Measurements from ENCODE around the gene DUSP12. TPM values are rescaled to one million over a fixed set of nuclear protein-coding genes. Genes with fewer than 3 reads are reported as not detected.
"Not testable (repeated sequence)": the region's sequence is repeated elsewhere in the genome, so short reads cannot be mapped to it uniquely, and the experiment has no call there.

Gene DUSP12
- total and polyA plus RNA-seq, 2 donors (not counting 3 experiments of a cell fraction or from before 2014, with no cell fraction given), result 26.8 to 31.6 TPM

DNA sequence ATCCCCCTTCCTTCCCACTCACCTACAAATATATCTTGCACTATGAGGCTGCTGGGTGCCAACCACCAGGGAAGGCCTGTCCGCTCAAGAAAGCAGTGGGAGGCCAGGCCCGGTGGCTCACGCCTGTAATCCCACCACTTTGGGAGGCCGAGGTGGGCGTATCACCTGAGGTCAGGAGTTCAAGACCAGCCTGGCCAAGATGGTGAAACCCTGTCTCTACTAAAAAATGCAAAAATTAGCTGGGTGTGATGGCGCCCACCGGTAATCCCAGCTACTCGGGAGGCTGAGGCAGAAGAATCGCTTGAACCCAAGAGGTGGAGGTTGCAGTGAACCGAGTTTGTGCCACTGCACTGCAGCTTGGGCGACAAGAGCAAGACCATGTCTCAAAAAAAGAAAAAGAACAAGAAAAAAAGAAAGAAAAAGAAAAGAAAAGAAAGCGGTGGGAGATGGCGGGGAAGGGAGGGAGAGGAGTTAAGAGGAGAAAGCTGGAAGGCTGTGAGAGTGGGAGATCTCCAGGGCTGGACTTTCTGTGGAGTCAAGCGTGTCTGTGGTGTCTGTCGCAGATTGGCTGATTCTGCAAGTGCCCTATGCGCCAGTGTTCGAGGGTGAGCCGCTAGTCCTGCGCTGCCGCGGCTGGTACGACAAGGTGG lies 24.2 kb upstream of the DUSP12 start:
- H3K27ac ChIP-seq (ENCODE audit: insufficient read depth, low read depth, low read length); H3K79me2 ChIP-seq (ENCODE audit: control insufficient read depth, insufficient read depth, low read length); FAIRE-seq; H4K20me1 ChIP-seq (replicated peaks; ENCODE audit: control insufficient read depth, extremely low read depth, insufficient read depth, low read length); DNase-seq (ENCODE audit: low read depth, low spot score); dilution Hi-C loops (cut with MboI; ENCODE audit: extremely low pct_ligation_motif_present, low sequenced_read_pairs); H3K9me3 ChIP-seq (replicated peaks; ENCODE audit: control insufficient read depth, insufficient read depth, low read length); H3K36me3 ChIP-seq (ENCODE audit: control insufficient read depth in 2 of 2, extremely low read depth in 1 of 2, insufficient read depth in 2 of 2, low read length in 2 of 2); H3K9me1 ChIP-seq (replicated peaks; ENCODE audit: control insufficient read depth, extremely low read depth, insufficient read depth, low read length); H3K27me3 ChIP-seq (ENCODE audit: control insufficient read depth in 2 of 2, insufficient read depth in 2 of 2, low read length in 2 of 2); BruUV-seq (replicated peaks); POLR2A ChIA-PET; H3K9ac ChIP-seq (replicated peaks; ENCODE audit: extremely low read depth, insufficient read depth, low read length): not testable (repeated sequence)
- H3K4me3 ChIP-seq (replicated peaks in 1 of 3; ENCODE audit: insufficient read depth in 1 of 3, low read depth in 1 of 3, low read length in 3 of 3), result peak overlapping the region in 2 of 3 experiments; percentile 51 to 55
- peak overlapping the region; percentile 85 for H2AFZ ChIP-seq (ENCODE audit: low read depth, low read length)
- H3K4me1 ChIP-seq (ENCODE audit: control insufficient read depth, extremely low read depth, insufficient read depth, low read length), result peaks cover 21% of the 10 kb centered on the region
- intact Hi-C loops (cut with micrococcal nuclease), result loop anchor here (5.0 kb wide), 1 partner anchor 193 kb away; no protein-coding TSS in a partner anchor
- peak overlapping the region; percentile 82 for H3K4me2 ChIP-seq (ENCODE audit: insufficient read depth, low read length)
- CTCF ChIA-PET, result interaction anchor here (1.7 kb wide), 2 partner anchors 16 to 77 kb away, joined by 5 to 16 read pairs; no protein-coding TSS in a partner anchor

DNA sequence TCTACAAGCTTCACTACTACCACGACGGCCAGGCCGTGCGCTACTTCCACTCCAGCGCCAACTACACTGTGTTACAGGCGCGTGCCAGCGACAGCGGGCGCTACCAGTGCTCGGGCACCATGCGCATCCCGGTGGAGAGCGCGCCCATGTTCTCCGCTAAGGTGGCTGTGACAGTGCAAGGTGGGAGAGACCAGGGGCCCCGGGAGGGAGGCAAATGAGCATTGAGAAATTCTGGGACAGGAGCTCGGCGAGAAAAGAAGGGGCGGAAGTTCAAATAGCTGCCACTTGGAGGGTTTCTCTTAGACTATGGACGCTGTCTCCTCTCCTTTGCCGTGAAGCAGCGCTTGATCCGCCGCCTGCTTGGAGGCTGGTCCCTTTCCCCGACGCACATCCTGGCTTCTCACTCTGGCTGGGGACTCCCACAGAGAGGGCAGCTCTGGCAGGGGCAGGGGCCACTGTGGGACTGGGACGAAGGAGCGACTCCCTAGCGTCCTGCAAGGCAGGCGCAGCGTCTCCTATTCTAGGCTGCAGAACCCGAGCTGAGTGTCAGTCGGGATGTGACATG lies 23.6 kb upstream of the DUSP12 start:
- Histone ChIP-seq H3K27ac (ENCODE audit: insufficient read depth, low read depth, low read length) (peak overlapping the region; percentile 15), H3K79me2 (ENCODE audit: control insufficient read depth, insufficient read depth, low read length) (no peaks in the 10 kb centered on the region), H3K36me3 (ENCODE audit: control insufficient read depth in 2 of 2, extremely low read depth in 1 of 2, insufficient read depth in 2 of 2, low read length in 2 of 2) (no peaks in the 10 kb centered on the region), H3K9me1 (replicated peaks; ENCODE audit: control insufficient read depth, extremely low read depth, insufficient read depth, low read length) (no peaks in the 10 kb centered on the region), H3K4me1 (ENCODE audit: control insufficient read depth, extremely low read depth, insufficient read depth, low read length) (peaks cover 26% of the 10 kb centered on the region), H3K9me3 (replicated peaks; ENCODE audit: control insufficient read depth, insufficient read depth, low read length) (no peaks in the 10 kb centered on the region), H3K4me2 (ENCODE audit: insufficient read depth, low read length) (peak overlapping the region; percentile 82), H2AFZ (ENCODE audit: low read depth, low read length) (peak overlapping the region; percentile 85), H3K27me3 (ENCODE audit: control insufficient read depth in 2 of 2, insufficient read depth in 2 of 2, low read length in 2 of 2) (no peaks in the 10 kb centered on the region), H3K4me3 (replicated peaks in 1 of 3; ENCODE audit: insufficient read depth in 1 of 3, low read depth in 1 of 3, low read length in 3 of 3) (peak overlapping the region; percentile 51 to 55 (median 52)), H4K20me1 (replicated peaks; ENCODE audit: control insufficient read depth, extremely low read depth, insufficient read depth, low read length) (no peaks in the 10 kb centered on the region), H3K9ac (replicated peaks; ENCODE audit: extremely low read depth, insufficient read depth, low read length) (peak overlapping the region; percentile 20)
- BruUV-seq (replicated peaks), result no TSS peak
- FAIRE-seq (peak; percentile 70), DNase-seq (ENCODE audit: low read depth, low spot score) (peak; percentile 49)
- dilution Hi-C loops (cut with MboI; ENCODE audit: extremely low pct_ligation_motif_present, low sequenced_read_pairs) (no loop called here), intact Hi-C loops (cut with micrococcal nuclease) (loop anchor here (5.0 kb wide), 1 partner anchor 194 kb away; no protein-coding TSS in a partner anchor)
- POLR2A ChIA-PET, result no interaction called here
- no peak for TF ChIP-seq POLR2A (IDR thresholded peaks at IDR 0.05; ENCODE audit: low read depth, low read length)
- TF ChIP-seq, protein P1, sequence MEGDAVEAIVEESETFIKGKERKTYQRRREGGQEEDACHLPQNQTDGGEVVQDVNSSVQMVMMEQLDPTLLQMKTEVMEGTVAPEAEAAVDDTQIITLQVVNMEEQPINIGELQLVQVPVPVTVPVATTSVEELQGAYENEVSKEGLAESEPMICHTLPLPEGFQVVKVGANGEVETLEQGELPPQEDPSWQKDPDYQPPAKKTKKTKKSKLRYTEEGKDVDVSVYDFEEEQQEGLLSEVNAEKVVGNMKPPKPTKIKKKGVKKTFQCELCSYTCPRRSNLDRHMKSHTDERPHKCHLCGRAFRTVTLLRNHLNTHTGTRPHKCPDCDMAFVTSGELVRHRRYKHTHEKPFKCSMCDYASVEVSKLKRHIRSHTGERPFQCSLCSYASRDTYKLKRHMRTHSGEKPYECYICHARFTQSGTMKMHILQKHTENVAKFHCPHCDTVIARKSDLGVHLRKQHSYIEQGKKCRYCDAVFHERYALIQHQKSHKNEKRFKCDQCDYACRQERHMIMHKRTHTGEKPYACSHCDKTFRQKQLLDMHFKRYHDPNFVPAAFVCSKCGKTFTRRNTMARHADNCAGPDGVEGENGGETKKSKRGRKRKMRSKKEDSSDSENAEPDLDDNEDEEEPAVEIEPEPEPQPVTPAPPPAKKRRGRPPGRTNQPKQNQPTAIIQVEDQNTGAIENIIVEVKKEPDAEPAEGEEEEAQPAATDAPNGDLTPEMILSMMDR (IDR thresholded peaks at IDR 0.05; ENCODE audit: extremely low read depth in 1 of 2, insufficient read depth in 1 of 2, low read depth in 1 of 2, low read length in 2 of 2), result peak in 1 of 2 donors; percentile 23
- CTCF ChIA-PET, result interaction anchor here (1.3 to 1.7 kb wide), 5 partner anchors 16 to 311 kb away, joined by 4 to 16 read pairs (median 5); partner anchors contain the start of gene DUSP12

All from endothelial cell of umbilical vein (primary cell).